ENCODE data around the gene HTT.

DNA sequence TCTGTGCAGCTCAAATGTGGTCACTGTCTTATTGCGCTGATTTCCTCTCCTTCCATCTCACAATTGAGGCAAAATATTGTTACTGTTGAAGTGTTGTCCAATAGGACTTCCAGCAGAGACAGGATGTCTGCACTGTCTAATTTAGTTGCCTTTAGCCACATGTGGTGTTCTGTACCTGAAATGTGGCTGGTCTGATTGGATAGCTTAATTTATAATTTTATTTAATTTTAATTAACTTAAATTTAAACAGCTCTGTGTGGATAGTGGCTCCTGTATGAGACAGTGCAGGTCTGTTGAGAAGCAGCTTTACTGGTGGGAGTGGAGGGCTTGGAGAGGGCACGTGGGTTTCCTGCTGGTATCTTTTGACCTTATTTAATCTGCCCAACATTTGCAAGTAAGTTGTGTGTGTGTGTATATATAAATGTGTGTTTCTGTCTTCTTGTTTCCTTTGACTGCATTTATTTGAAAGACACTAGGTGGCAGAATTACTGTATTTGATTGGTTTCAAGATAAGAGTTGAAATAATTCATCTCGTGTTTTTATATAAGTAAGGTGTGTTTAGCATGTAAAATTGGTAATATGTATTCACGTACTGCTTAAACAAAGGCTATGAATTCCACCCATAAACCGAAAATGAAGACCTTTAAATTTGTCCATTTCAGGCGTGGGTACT is 119.2 kb downstream of the HTT start:
- TF ChIP-seq CTCF (IDR thresholded peaks at IDR 0.05; ENCODE audit: poor library complexity, severe bottlenecking): peak; percentile 72
- peak; percentile 81 for TF ChIP-seq SMC3 (conservative IDR thresholded peaks at IDR 0.05; ENCODE audit: poor library complexity)
- no peak for TF ChIP-seq POLR2AphosphoS5 (IDR thresholded peaks at IDR 0.05)
- TF ChIP-seq EZH2 (IDR thresholded peaks at IDR 0.05; ENCODE audit: borderline replicate concordance, insufficient read depth, low read length, poor library complexity, severe bottlenecking): no peak
- no peak for TF ChIP-seq REST (IDR thresholded peaks at IDR 0.05; ENCODE audit: borderline replicate concordance)
- TF ChIP-seq EP300 (conservative IDR thresholded peaks at IDR 0.05; ENCODE audit: poor library complexity, severe bottlenecking): no peak
- TF ChIP-seq MXI1 (conservative IDR thresholded peaks at IDR 0.05; ENCODE audit: poor library complexity, severe bottlenecking): no peak
- TF ChIP-seq TAF1 (IDR thresholded peaks at IDR 0.05; ENCODE audit: low read depth): no peak
